Smooth muscle cell (in vitro differentiated cells): ENCODE results near the gene TRPM2. TPM values are rescaled to one million over a fixed set of nuclear protein-coding genes. Genes with fewer than 3 reads are reported as not detected.

Experiments used
- DNase-seq: peaks from one replicate; lab custom pipeline; 2025; ENCODE audit not compliant: unreplicated experiment; lab: John Stamatoyannopoulos, UW
- H2AFZ ChIP-seq: fragments of 200-600 bp; sonication (generic); 2 replicates; pipeline ENCODE4 v1.6.0; 2016; ENCODE audit warnings: antibody characterized with exemption, low read depth, mild to moderate bottlenecking
- H3F3A ChIP-seq: fragments of 200-600 bp; sonication (generic); 2 replicates; pipeline ENCODE4 v1.6.0; 2017; ENCODE audit warnings: antibody characterized with exemption, low read depth
- H3K27ac ChIP-seq: fragments of 200-600 bp; sonication (generic); 2 replicates; pipeline ENCODE4 v1.5.1; 2016; ENCODE audit warnings: low read depth, mild to moderate bottlenecking
- H3K27me3 ChIP-seq: fragments of 200-600 bp; sonication (generic); 2 replicates; pipeline ENCODE4 v1.6.1; 2016; ENCODE audit warnings: low read depth, mild to moderate bottlenecking
- H3K36me3 ChIP-seq: fragments of 200-600 bp; sonication (generic); 2 replicates; pipeline ENCODE4 v1.5.1; 2016; ENCODE audit warnings: low read depth
- H3K4me1 ChIP-seq: fragments of 200-600 bp; sonication (generic); 2 replicates; pipeline ENCODE4 v1.5.1; 2016; ENCODE audit warnings: low read depth
- H3K4me2 ChIP-seq: fragments of 200-600 bp; sonication (generic); 2 replicates; pipeline ENCODE4 v1.6.0; 2016; ENCODE audit warnings: mild to moderate bottlenecking
- H3K4me3 ChIP-seq: fragments of 200-600 bp; sonication (generic); 2 replicates; pipeline ENCODE4 v1.5.1; 2016; ENCODE audit warnings: mild to moderate bottlenecking
- H3K79me2 ChIP-seq: fragments of 200-600 bp; sonication (generic); 2 replicates; pipeline ENCODE4 v1.6.0; 2016; ENCODE audit warnings: low read depth, mild to moderate bottlenecking
- H3K9ac ChIP-seq: fragments of 200-600 bp; sonication (generic); 2 replicates; pipeline ENCODE4 v1.6.0; 2016; ENCODE audit warnings: low read depth
- H3K9me3 ChIP-seq: fragments of 200-600 bp; sonication (generic); replicated peaks from 2 replicates; pipeline ENCODE4 v1.5.1; 2016; ENCODE audit warnings: low read depth
- H4K20me1 ChIP-seq: fragments of 200-600 bp; sonication (generic); 2 replicates; pipeline ENCODE4 v1.6.0; 2016; ENCODE audit warnings: low read depth
- CTCF ChIP-seq: fragments of 200-600 bp; sonication (generic); IDR thresholded peaks from 2 replicates; pipeline ENCODE4 v1.5.1; 2017; ENCODE audit warnings: borderline replicate concordance, mild to moderate bottlenecking, antibody characterized with exemption; ENCODE audit not compliant: insufficient read depth, poor library complexity, severe bottlenecking
- WGBS: methylation state at CpG from one replicate; pipeline ENCODE4 v1.1.7; 2016; ENCODE audit warnings: low lambda C conversion rate; 5-methylcytosine and 5-hydroxymethylcytosine counted together
- polyA plus RNA-seq: library from polyadenylated mRNA; unstranded; fragments of >200 nt; fragmentation: Nextera tagmentation; extraction: Ambion mirVana; gene quantifications from 2 replicates; pipeline ENCODE4 v1.2.1, GENCODE V29; 2016
- total RNA-seq: library from RNA; depleted of rRNA; stranded (reverse); fragments of >200 nt; gene quantifications from 2 replicates; pipeline ENCODE4 v1.2.3, GENCODE V29; 2014

TRPM2 gene
- total and polyA plus RNA-seq, 2 experiments from 2014 or later: 0.31 TPM; not detected in 1

DNA sequence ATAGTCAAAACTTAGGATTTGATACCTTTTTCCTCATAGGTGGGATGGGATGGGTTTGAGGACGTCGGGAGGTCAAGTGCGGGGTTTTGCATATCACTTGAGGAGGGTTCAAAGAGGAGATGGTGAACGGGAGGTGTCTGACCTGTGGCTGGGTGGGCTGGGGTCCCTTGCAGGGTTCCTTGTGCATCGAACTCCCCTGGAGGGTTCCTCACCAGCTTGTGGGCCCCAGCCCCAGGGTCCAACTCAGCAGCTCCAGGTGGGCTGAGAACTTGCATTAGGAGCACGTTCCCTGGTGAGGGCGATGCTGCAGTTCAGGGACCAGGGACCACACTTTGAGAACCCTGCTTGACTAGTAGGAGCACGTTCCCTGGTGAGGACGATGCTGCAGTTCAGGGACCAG lies 23.2 kb downstream of the TRPM2 start:
- Histone ChIP-seq H3K4me1 (no peaks in the 10 kb centered on the region), H3F3A (no peaks in the 10 kb centered on the region), H3K36me3 (no peaks in the 10 kb centered on the region), H3K27me3 (no peaks in the 10 kb centered on the region), H3K4me3 (no peak overlapping the region), H3K79me2 (no peaks in the 10 kb centered on the region), H4K20me1 (no peaks in the 10 kb centered on the region), H3K9ac (no peak overlapping the region), H3K4me2 (no peak overlapping the region), H3K9me3 (no peaks in the 10 kb centered on the region), H2AFZ (no peak overlapping the region), H3K27ac (no peak overlapping the region)
- no peak for DNase-seq
- no peak for TF ChIP-seq CTCF
- WGBS: 91% methylated on average over 9 of the region's 9 CpGs

DNA sequence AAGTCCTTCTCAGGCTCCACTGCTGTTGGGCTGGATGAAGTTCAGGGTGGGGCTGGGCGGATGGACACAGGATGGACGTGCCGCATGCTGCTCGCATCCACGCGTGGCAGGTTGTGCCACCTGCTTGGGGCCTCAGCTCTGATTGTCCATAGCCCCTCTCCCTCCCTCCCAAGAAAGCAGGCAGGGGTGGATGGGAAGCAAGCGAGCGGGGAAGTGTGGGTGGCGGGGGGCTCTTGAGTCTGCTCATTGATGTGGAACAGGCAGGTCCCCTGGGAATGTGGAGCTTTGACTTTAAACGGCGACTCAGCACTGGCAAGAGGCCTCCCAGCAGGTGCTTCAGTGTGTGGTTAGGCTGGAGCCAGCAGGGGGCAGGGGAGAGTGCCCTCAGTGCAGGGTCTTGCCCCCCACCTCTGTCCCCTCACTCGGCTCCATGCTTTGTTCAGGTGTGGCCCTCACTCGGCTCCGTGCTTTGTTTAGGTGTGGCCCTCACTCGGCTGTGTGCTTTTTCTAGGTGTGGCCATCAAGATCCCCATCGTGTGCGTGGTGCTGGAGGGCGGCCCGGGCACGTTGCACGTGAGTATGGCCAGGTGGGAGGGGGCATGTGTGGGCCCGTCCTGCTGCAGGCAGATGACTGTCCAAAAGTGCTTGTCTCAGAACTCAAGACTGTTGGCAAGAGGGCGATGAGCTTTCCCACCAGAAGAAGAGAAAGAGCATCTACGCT lies 23.9 kb downstream of the TRPM2 start:
- no peaks in the 10 kb centered on the region for H3K4me1 ChIP-seq
- no peaks in the 10 kb centered on the region for H3K27me3 ChIP-seq
- no peaks in the 10 kb centered on the region for H3K9me3 ChIP-seq
- H3K4me2 ChIP-seq: no peak overlapping the region
- H2AFZ ChIP-seq: no peak overlapping the region
- H3K27ac ChIP-seq: no peak overlapping the region
- no peak overlapping the region for H3K9ac ChIP-seq
- H3K36me3 ChIP-seq: no peaks in the 10 kb centered on the region
- WGBS: 83% methylated on average over 24 of the region's 24 CpGs
- no peaks in the 10 kb centered on the region for H3K79me2 ChIP-seq
- no peaks in the 10 kb centered on the region for H3F3A ChIP-seq
- H4K20me1 ChIP-seq: no peaks in the 10 kb centered on the region
- DNase-seq: no peak
- H3K4me3 ChIP-seq: no peak overlapping the region
- no peak for TF ChIP-seq CTCF

DNA sequence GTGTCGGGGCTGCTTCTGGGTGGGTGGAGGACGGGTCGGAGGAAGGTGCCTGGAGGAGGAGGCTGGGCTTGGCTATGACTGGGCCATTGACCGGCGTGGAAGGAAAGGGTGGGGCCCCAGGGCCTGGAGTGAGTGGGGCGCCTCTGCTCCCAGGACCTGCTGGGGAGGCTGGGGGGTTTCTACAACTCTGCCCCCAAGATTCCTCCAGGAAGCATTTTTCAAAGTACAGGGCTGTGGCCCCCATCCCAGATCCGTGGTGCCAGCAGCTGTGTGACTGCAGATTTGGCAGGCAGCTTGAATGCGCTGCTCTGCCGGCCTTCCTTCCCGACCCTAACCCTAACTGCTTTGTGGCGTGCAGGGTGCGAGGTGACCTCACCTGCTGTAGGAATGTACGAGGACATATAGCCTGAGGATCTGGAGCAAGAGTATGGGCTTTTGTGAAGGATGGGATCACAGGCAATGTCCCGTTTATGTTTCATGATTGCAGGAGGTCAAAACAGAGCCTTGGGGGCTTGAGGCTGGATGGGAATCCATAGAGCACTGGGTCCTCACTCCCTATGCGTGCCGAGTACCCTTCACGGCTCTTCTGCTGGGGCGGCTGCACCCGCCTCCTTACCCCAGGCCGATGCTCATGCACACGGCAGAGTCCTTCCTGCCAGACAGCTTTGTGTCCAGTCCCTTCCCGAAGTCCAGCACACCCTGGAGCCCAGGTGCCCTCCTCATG lies 24.7 kb downstream of the TRPM2 start:
- no peak overlapping the region for H3K9ac ChIP-seq

More for the DNA sequence above, 24.7 kb downstream of the TRPM2 start:
- no peaks in the 10 kb centered on the region for H4K20me1 ChIP-seq
- no peak for TF ChIP-seq CTCF
- no peaks in the 10 kb centered on the region for H3K4me1 ChIP-seq
- no peak overlapping the region for H3K4me2 ChIP-seq
- H3K36me3 ChIP-seq: no peaks in the 10 kb centered on the region
- H3K4me3 ChIP-seq: no peak overlapping the region
- H3K79me2 ChIP-seq: no peaks in the 10 kb centered on the region
- 90% methylated on average over 21 of the region's 22 CpGs for WGBS
- no peak overlapping the region for H2AFZ ChIP-seq
- H3K27me3 ChIP-seq: no peaks in the 10 kb centered on the region
- no peak overlapping the region for H3K27ac ChIP-seq
- DNase-seq: no peak
- no peaks in the 10 kb centered on the region for H3F3A ChIP-seq
- H3K9me3 ChIP-seq: no peaks in the 10 kb centered on the region
